ENCODE results near the gene APBB2.

GRCh38 chr4:41148931-41149330 is 65.4 kb downstream of the APBB2 start:
- TF ChIP-seq CTCF (IDR thresholded peaks at IDR 0.05; ENCODE audit: low read depth, low read length, missing input control) = no peak
- no peak for TF ChIP-seq YY1 (IDR thresholded peaks at IDR 0.05)
- TF ChIP-seq JUND (IDR thresholded peaks at IDR 0.05) = no peak
- TF ChIP-seq TAF1 (conservative IDR thresholded peaks at IDR 0.05) = no peak
- TF ChIP-seq, protein P1, sequence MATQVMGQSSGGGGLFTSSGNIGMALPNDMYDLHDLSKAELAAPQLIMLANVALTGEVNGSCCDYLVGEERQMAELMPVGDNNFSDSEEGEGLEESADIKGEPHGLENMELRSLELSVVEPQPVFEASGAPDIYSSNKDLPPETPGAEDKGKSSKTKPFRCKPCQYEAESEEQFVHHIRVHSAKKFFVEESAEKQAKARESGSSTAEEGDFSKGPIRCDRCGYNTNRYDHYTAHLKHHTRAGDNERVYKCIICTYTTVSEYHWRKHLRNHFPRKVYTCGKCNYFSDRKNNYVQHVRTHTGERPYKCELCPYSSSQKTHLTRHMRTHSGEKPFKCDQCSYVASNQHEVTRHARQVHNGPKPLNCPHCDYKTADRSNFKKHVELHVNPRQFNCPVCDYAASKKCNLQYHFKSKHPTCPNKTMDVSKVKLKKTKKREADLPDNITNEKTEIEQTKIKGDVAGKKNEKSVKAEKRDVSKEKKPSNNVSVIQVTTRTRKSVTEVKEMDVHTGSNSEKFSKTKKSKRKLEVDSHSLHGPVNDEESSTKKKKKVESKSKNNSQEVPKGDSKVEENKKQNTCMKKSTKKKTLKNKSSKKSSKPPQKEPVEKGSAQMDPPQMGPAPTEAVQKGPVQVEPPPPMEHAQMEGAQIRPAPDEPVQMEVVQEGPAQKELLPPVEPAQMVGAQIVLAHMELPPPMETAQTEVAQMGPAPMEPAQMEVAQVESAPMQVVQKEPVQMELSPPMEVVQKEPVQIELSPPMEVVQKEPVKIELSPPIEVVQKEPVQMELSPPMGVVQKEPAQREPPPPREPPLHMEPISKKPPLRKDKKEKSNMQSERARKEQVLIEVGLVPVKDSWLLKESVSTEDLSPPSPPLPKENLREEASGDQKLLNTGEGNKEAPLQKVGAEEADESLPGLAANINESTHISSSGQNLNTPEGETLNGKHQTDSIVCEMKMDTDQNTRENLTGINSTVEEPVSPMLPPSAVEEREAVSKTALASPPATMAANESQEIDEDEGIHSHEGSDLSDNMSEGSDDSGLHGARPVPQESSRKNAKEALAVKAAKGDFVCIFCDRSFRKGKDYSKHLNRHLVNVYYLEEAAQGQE (IDR thresholded peaks at IDR 0.05) = no peak
- TF ChIP-seq, protein P2, sequence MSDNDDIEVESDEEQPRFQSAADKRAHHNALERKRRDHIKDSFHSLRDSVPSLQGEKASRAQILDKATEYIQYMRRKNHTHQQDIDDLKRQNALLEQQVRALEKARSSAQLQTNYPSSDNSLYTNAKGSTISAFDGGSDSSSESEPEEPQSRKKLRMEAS (IDR thresholded peaks at IDR 0.05) = no peak
- no peak for TF ChIP-seq FOXA2 (IDR thresholded peaks at IDR 0.05)
- no peak for TF ChIP-seq EGR1 (IDR thresholded peaks at IDR 0.05; ENCODE audit: low read depth in 2 of 2)

All from liver (tissue), 3 donors.